Measurements from ENCODE around the gene PHIP.

DNA sequence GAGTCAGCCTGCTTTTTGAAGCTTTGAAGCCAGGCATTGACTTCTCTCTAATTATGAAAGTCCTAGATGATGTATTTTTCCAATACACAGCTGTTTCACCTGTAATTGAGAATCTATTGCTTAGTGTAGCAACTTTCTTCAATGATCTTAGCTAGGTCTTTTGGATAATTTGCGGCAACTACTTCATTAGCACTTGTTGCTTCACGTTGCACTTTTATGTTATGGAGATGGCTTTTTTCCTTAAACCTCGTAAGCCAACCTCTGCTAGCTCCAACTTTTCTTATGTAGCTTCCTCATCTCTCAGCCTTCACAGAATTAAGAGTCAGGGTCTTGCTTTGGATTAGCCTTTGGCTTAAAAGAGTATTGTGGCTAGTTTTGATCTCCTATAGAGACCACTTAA is 44.8 kb downstream of the PHIP start:
- TF ChIP-seq, protein P1, sequence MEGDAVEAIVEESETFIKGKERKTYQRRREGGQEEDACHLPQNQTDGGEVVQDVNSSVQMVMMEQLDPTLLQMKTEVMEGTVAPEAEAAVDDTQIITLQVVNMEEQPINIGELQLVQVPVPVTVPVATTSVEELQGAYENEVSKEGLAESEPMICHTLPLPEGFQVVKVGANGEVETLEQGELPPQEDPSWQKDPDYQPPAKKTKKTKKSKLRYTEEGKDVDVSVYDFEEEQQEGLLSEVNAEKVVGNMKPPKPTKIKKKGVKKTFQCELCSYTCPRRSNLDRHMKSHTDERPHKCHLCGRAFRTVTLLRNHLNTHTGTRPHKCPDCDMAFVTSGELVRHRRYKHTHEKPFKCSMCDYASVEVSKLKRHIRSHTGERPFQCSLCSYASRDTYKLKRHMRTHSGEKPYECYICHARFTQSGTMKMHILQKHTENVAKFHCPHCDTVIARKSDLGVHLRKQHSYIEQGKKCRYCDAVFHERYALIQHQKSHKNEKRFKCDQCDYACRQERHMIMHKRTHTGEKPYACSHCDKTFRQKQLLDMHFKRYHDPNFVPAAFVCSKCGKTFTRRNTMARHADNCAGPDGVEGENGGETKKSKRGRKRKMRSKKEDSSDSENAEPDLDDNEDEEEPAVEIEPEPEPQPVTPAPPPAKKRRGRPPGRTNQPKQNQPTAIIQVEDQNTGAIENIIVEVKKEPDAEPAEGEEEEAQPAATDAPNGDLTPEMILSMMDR (IDR thresholded peaks at IDR 0.05; ENCODE audit: insufficient read depth, low read depth, low read length), result no peak
- TF ChIP-seq EZH2 (IDR thresholded peaks at IDR 0.05; ENCODE audit: insufficient read depth, low read length), result no peak

Measured in astrocyte (in vitro differentiated cells and primary cell).